Naive thymus-derived CD4-positive, alpha-beta T cell (primary cell): ENCODE measurements around the gene ELMO1. TPM values are rescaled to one million over a fixed set of nuclear protein-coding genes. Genes with fewer than 3 reads are reported as not detected.
A peak's percentile ranks its signal among the peaks of the same experiment; 100 is the strongest.

Source experiments
- ATAC-seq: fragments of 150-1000 bp; cut with Tn5 transposase; 2 replicates; pipeline ENCODE4 v1.10.0; 2021; ENCODE audit warnings: mild to moderate bottlenecking, moderate library complexity
- CTCF ChIA-PET: fragments of 350-600 bp; sonication (Branson Sonifier 250); formaldehyde crosslinking; loops from one replicate; lab custom pipeline; 2021; ENCODE audit warnings: antibody characterized with exemption; lab: Charles Lee
- POLR2A ChIA-PET: fragments of 350-600 bp; sonication (Branson Sonifier 250); formaldehyde crosslinking; loops from one replicate; lab custom pipeline; 2021; ENCODE audit warnings: antibody characterized with exemption, inconsistent platforms; lab: Charles Lee
- DNase-seq, 9 donors: peaks; one replicate each; pipeline versions ENCODE4 v3.0.0 to v3.0.0-alpha.2; 2020 to 2022; ENCODE audit warnings: mixed read lengths in 1 of 9
- H3K27ac ChIP-seq: one replicate; pipeline ENCODE4 v1.7.0; 2013; ENCODE audit warnings: mild to moderate bottlenecking, low read depth, low read length, moderate library complexity
- H3K27me3 ChIP-seq, 2 donors: one replicate each; pipeline ENCODE4 v1.7.0; 2013; ENCODE audit warnings: low read length in 2 of 2, mild to moderate bottlenecking in 2 of 2, moderate library complexity in 2 of 2; ENCODE audit not compliant: control insufficient read depth in 2 of 2, insufficient read depth in 2 of 2
- H3K36me3 ChIP-seq, 3 experiments: 1 replicate in 2 of 3; 2 replicates in 1 of 3; pipeline ENCODE4 v1.7.0; 2013; ENCODE audit warnings: low read length in 3 of 3, mild to moderate bottlenecking in 3 of 3, moderate library complexity in 1 of 3; ENCODE audit not compliant: insufficient read depth in 3 of 3, control insufficient read depth in 2 of 3
- H3K4me1 ChIP-seq, 2 donors: one replicate each; pipeline ENCODE4 v1.7.0; 2013; ENCODE audit warnings: low read length in 2 of 2, mild to moderate bottlenecking in 2 of 2, moderate library complexity in 1 of 2; ENCODE audit not compliant: control insufficient read depth in 2 of 2, insufficient read depth in 2 of 2
- H3K4me3 ChIP-seq: 2 replicates; pipeline ENCODE4 v1.7.0; 2013; ENCODE audit warnings: mild to moderate bottlenecking, low read length
- H3K9me3 ChIP-seq, 3 experiments: 1 replicate in 2 of 3; 2 replicates in 1 of 3; pipeline ENCODE4 v1.7.0; 2013; ENCODE audit warnings: low read length in 3 of 3; ENCODE audit not compliant: control insufficient read depth in 2 of 3
- H3K27ac Mint-ChIP-seq, 9 donors: one replicate each; pipeline ENCODE4 v1.8.0; 2020 to 2022; ENCODE audit warnings: mixed read lengths in 9 of 9, mild to moderate bottlenecking in 8 of 9, moderate library complexity in 5 of 9, inconsistent platforms in 2 of 9
- H3K27me3 Mint-ChIP-seq, 5 donors: one replicate each; pipeline ENCODE4 v1.8.0; 2021 to 2022; ENCODE audit warnings: mixed read lengths in 5 of 5, mild to moderate bottlenecking in 1 of 5
- H3K36me3 Mint-ChIP-seq, 5 donors: one replicate each; pipeline ENCODE4 v1.8.0; 2020 to 2022; ENCODE audit warnings: mixed read lengths in 5 of 5, mild to moderate bottlenecking in 3 of 5, inconsistent platforms in 1 of 5
- H3K4me1 Mint-ChIP-seq, 7 donors: one replicate each; pipeline ENCODE4 v1.8.0; 2020 to 2022; ENCODE audit warnings: mixed read lengths in 7 of 7, mild to moderate bottlenecking in 3 of 7, inconsistent platforms in 1 of 7
- H3K4me3 Mint-ChIP-seq, 10 donors: one replicate each; pipeline ENCODE4 v1.8.0; 2020 to 2022; ENCODE audit warnings: mild to moderate bottlenecking in 10 of 10, mixed read lengths in 10 of 10, moderate library complexity in 6 of 10, inconsistent platforms in 2 of 10
- H3K9me3 Mint-ChIP-seq, 11 donors: one replicate each; pipeline ENCODE4 v1.8.0; 2020 to 2022; ENCODE audit warnings: mixed read lengths in 11 of 11, mild to moderate bottlenecking in 4 of 11, inconsistent platforms in 1 of 11, moderate library complexity in 1 of 11
- intact Hi-C, 2 donors: fragments of 100-400 bp; cut with micrococcal nuclease; formaldehyde crosslinking; loops; one replicate each; pipeline ENCODE4 v1.15.1; 2023
- polyA plus RNA-seq, 2 donors: library from polyadenylated mRNA; unstranded; fragments of 300-500 nt; fragmentation: Illumina TruSeq; gene quantifications; one replicate each; pipeline ENCODE4 v1.2.3, GENCODE V29; 2021
- total RNA-seq, 6 experiments: library from RNA in 5 of 6; stranded (reverse) in 5 of 6; gene quantifications; 1 replicate in 5 of 6; 2 replicates in 1 of 6; pipeline ENCODE4 v1.2.3 and lab custom pipeline; 2021 to 2026

ELMO1 gene
- total and polyA plus RNA-seq, 7 experiments from 2014 or later = 63.6 to 160 (median 124) TPM

DNA sequence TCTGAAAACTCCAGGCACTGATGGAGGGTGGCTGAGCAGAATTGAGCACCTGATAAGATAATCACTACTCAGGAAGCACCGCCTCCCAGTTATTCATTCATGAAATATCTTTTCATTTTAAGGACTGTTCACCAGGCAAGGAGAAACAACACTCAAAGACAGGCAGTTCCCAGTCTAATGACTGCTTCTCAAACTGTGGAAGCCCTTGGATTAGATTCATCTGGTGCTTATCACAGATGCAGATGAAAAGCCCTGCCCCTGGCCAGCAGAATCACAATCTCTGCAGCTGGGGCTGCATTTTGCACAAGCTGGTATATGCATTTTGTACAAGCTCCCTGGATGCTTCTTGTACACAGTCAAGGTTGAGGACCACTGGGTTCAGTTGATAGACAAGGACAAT lies 109.7 kb downstream of the ELMO1 start:
- Histone ChIP-seq H3K4me1 (peaks cover 17 to 23% of the 10 kb centered on the region in 2 donors), H3K9me3 (no peaks in the 10 kb centered on the region), H3K27ac (no peak overlapping the region), H3K27me3 (no peaks in the 10 kb centered on the region), H3K4me3 (no peak overlapping the region), H3K36me3 (peaks cover 0 to 16% (median 0%) of the 10 kb centered on the region in 3 experiments)
- Mint-ChIP-seq H3K36me3 (peaks cover 25 to 65% (median 39%) of the 10 kb centered on the region in 5 donors), H3K4me1 (peaks cover 43 to 88% (median 71%) of the 10 kb centered on the region in 7 donors), H3K9me3 (peaks cover 0 to 3% (median 0%) of the 10 kb centered on the region in 11 donors), H3K27me3 (no peaks in the 10 kb centered on the region), H3K4me3 (peak overlapping the region in 1 of 10 donors; percentile 60), H3K27ac (peak overlapping the region in 6 of 9 donors; percentile 50 to 86 (median 68))
- no peak for DNase-seq
- ChIA-PET CTCF (no interaction called here), POLR2A (interaction anchor here (0.7 kb wide), 1 partner anchor 109 kb away, joined by 4 read pairs; no protein-coding TSS in a partner anchor)
- intact Hi-C loops = loop anchor here in 1 of 2 donors (2.0 kb wide), 1 partner anchor 14 kb away; no protein-coding TSS in a partner anchor
- ATAC-seq = no peak

DNA sequence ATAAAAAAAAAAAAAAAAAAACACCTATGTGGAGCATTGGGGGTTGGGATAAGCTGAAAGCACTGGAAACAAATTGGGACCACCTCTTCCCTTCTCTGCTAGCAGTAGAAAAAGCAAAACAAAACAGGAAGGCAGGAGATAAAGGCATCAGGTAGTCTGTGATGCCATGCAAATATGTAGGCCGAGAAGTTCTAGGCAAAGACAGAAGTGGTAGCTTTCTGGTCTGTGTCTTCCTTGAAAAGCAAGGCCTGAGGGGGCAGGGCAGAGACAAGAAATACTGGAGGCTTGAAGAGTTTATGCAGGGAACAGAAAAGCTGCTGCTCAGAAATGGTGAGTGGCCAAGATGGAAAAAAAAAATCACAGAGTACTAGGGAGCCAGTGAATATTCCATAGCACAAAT lies 111.1 kb downstream of the ELMO1 start:
- ATAC-seq (no peak), DNase-seq (no peak)
- intact Hi-C loops = no loop called here
- no peaks in the 10 kb centered on the region for H3K27me3 ChIP-seq
- H3K4me3 Mint-ChIP-seq = peak overlapping the region in 3 of 10 donors; percentile 7 to 34 (median 28)
- peaks cover 46 to 88% (median 74%) of the 10 kb centered on the region in 7 donors for H3K4me1 Mint-ChIP-seq
- peaks cover 32 to 74% (median 39%) of the 10 kb centered on the region in 5 donors for H3K36me3 Mint-ChIP-seq
- peaks cover 10 to 13% of the 10 kb centered on the region in 2 donors for H3K4me1 ChIP-seq
- no peak overlapping the region for H3K27ac ChIP-seq
- ChIA-PET POLR2A (interaction anchor here (1.1 kb wide), 1 partner anchor 14 kb away, joined by 3 read pairs; no protein-coding TSS in a partner anchor), CTCF (no interaction called here)
- H3K9me3 ChIP-seq = no peaks in the 10 kb centered on the region
- H3K4me3 ChIP-seq = no peak overlapping the region
- H3K36me3 ChIP-seq = peaks cover 0 to 16% (median 0%) of the 10 kb centered on the region in 3 experiments
- H3K9me3 Mint-ChIP-seq = peaks cover 0 to 3% (median 0%) of the 10 kb centered on the region in 11 donors
- H3K27me3 Mint-ChIP-seq = no peaks in the 10 kb centered on the region
- H3K27ac Mint-ChIP-seq = peak overlapping the region in 5 of 9 donors; percentile 33 to 81 (median 71)

DNA sequence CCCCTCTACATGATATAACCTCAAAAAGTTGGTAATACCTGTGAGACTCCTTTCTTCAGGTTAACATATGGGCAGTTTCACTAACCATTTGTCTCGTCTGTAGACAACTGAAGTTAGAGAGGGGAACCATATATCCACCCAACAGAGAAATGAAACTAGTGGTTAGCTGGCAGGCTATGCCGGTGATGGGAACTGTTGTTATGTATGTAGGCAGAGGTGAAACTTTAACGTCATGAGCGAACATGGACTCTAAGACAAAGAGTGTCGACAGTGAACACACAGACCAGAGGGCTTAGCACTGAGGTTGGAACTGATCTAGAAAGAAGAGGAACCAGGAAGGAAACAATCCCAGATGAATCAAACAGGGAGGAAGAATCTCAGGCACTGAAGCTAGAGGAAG lies 112.4 kb downstream of the ELMO1 start:
- ATAC-seq (peak; percentile 87), DNase-seq (no peak)
- Mint-ChIP-seq H3K36me3 (peaks cover 40 to 78% (median 47%) of the 10 kb centered on the region in 5 donors), H3K27ac (peak overlapping the region in 7 of 9 donors; percentile 1 to 89 (median 58)), H3K4me3 (peak overlapping the region in 5 of 10 donors; percentile 10 to 78 (median 45)), H3K4me1 (peaks cover 43 to 84% (median 75%) of the 10 kb centered on the region in 7 donors), H3K27me3 (no peaks in the 10 kb centered on the region), H3K9me3 (peaks cover 0 to 5% (median 0%) of the 10 kb centered on the region in 11 donors)
- POLR2A ChIA-PET = interaction anchor here (0.6 kb wide), 1 partner anchor 108 kb away, joined by 3 read pairs; no protein-coding TSS in a partner anchor
- Histone ChIP-seq H3K4me3 (no peak overlapping the region), H3K27ac (no peak overlapping the region), H3K36me3 (peaks cover 0 to 22% (median 0%) of the 10 kb centered on the region in 3 experiments), H3K9me3 (no peaks in the 10 kb centered on the region), H3K4me1 (peaks cover 5 to 6% of the 10 kb centered on the region in 2 donors), H3K27me3 (no peaks in the 10 kb centered on the region)
- CTCF ChIA-PET = no interaction called here
- intact Hi-C loops = no loop called here

DNA sequence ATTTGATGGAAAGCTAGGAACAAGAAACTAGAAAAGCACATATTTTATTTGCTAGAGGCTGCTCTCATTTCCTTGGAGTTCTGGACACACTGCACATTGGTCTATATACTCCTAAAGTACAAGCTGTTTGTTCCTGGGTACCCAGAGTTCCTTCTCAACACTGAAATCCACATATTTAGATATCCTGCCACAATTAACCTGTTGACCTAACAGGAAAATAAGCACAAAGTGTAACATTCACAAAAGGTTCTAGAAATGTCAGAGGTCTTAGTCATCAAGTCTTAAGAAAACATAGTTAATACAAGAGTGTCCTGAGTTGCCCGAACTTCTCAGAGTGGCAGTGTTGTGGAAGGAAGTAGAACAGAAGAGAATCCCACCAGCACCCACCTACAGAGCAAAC lies 115.6 kb downstream of the ELMO1 start:
- H3K27ac Mint-ChIP-seq = peak overlapping the region in 3 of 9 donors; percentile 33 to 78 (median 40)
- no peak overlapping the region for H3K4me3 Mint-ChIP-seq
- POLR2A ChIA-PET = interaction anchor here (0.6 to 1.7 kb wide), 5 partner anchors 9 to 115 kb away, joined by 3 to 4 read pairs (median 3); no protein-coding TSS in a partner anchor
- peaks cover 34 to 75% (median 72%) of the 10 kb centered on the region in 7 donors for H3K4me1 Mint-ChIP-seq
- DNase-seq (no peak), ATAC-seq (no peak)
- intact Hi-C loops = no loop called here
- peaks cover 0 to 8% (median 0%) of the 10 kb centered on the region in 11 donors for H3K9me3 Mint-ChIP-seq
- peaks cover 29 to 79% (median 51%) of the 10 kb centered on the region in 5 donors for H3K36me3 Mint-ChIP-seq
- Histone ChIP-seq H3K27ac (no peak overlapping the region), H3K9me3 (no peaks in the 10 kb centered on the region), H3K4me3 (no peak overlapping the region), H3K36me3 (peaks cover 0 to 14% (median 0%) of the 10 kb centered on the region in 3 experiments), H3K27me3 (no peaks in the 10 kb centered on the region), H3K4me1 (no peaks in the 10 kb centered on the region)
- H3K27me3 Mint-ChIP-seq = no peaks in the 10 kb centered on the region
- CTCF ChIA-PET = interaction anchor here (0.6 to 2.2 kb wide), 3 partner anchors 20 to 80 kb away, joined by 3 to 5 read pairs (median 4); no protein-coding TSS in a partner anchor

DNA sequence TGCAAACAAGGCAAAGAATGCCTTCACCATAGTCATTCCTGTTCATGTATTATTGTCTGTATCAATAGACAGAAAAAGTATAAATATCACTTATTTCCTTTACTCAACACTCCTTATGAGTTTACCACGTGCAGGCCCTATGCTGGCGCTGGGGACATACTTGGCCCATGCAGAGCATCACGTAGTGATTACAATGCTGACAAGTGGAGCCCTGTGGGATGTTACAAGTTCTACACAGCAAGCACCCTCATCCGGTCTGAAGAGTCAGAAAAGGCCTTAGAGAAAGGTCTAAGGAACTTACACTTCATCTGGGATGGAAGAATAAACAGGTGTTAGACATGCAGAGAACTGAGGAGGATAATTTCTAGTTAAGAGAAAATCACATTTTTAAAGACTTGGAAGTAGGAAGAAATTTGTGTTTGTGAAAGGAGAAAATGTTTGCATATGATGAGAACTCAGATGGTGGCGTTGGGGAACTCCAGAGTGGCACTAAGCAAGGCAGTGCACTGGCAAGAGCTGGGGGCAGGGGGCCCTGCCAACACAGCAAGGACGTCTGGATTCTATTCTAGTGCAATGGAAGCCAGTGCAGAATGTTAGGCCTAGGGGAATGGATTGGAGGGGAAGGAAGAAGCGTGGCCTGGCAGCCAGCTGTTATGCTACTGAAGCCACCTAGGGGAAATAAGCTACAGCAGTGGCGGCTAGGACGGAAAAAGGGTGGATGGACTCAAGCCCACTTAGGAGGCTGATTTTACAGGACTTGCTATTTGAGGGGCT lies 116.2 kb downstream of the ELMO1 start:
- Mint-ChIP-seq H3K9me3 (peaks cover 0 to 8% (median 0%) of the 10 kb centered on the region in 11 donors), H3K4me3 (no peak overlapping the region), H3K27me3 (no peaks in the 10 kb centered on the region), H3K27ac (peak overlapping the region in 6 of 9 donors; percentile 5 to 78 (median 40)), H3K4me1 (peaks cover 29 to 77% (median 73%) of the 10 kb centered on the region in 7 donors), H3K36me3 (peaks cover 29 to 79% (median 48%) of the 10 kb centered on the region in 5 donors)
- intact Hi-C loops = no loop called here
- POLR2A ChIA-PET = interaction anchor here (1.4 to 1.7 kb wide), 2 partner anchors 10 to 12 kb away, joined by 4 read pairs; no protein-coding TSS in a partner anchor
- CTCF ChIA-PET = no interaction called here
- Histone ChIP-seq H3K36me3 (peaks cover 0 to 8% (median 0%) of the 10 kb centered on the region in 3 experiments), H3K4me3 (no peak overlapping the region), H3K4me1 (no peaks in the 10 kb centered on the region), H3K27ac (no peak overlapping the region), H3K9me3 (no peaks in the 10 kb centered on the region), H3K27me3 (no peaks in the 10 kb centered on the region)
- no peak for DNase-seq
- ATAC-seq = no peak

DNA sequence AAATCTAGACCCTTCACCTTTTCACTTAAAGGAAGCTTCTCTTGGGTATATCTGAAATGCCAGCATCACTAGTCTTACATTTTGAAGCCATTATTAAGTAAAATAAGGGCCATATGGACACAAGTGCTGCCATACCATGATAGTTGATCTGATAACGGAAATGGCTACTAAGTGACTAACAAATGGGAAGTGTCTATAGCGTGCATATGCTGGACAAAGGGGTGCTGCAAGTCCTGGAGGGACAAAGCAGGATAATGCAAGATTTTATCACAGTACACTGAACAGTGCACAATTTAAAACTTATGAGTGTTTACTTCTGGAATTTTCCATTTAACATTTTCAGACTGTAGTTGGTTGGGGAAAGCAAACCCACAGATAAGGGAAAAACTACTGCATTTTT lies 117.9 kb downstream of the ELMO1 start:
- H3K27me3 Mint-ChIP-seq = no peaks in the 10 kb centered on the region
- H3K4me1 Mint-ChIP-seq = peaks cover 18 to 74% (median 67%) of the 10 kb centered on the region in 7 donors
- no peak overlapping the region for H3K27ac ChIP-seq
- intact Hi-C loops = no loop called here
- POLR2A ChIA-PET = no interaction called here
- H3K27ac Mint-ChIP-seq = peak overlapping the region in 4 of 9 donors; percentile 3 to 41 (median 16)
- H3K4me3 Mint-ChIP-seq = no peak overlapping the region
- H3K36me3 ChIP-seq = peaks cover 0 to 6% (median 0%) of the 10 kb centered on the region in 3 experiments
- peaks cover 24 to 67% (median 37%) of the 10 kb centered on the region in 5 donors for H3K36me3 Mint-ChIP-seq
- H3K27me3 ChIP-seq = no peaks in the 10 kb centered on the region
- no peak overlapping the region for H3K4me3 ChIP-seq
- ATAC-seq = no peak
- no peaks in the 10 kb centered on the region for H3K9me3 ChIP-seq
- DNase-seq = no peak
- no peaks in the 10 kb centered on the region for H3K4me1 ChIP-seq
- CTCF ChIA-PET = no interaction called here
- peaks cover 0 to 5% (median 0%) of the 10 kb centered on the region in 11 donors for H3K9me3 Mint-ChIP-seq
